ENCODE results near the gene FAM216A. TPM values are rescaled to one million over a fixed set of nuclear protein-coding genes. Genes with fewer than 3 reads are reported as not detected.

FAM216A gene
- total and polyA plus RNA-seq, 5 donors from 2014 or later: 3.1 to 9.8 (median 4.3) TPM

DNA sequence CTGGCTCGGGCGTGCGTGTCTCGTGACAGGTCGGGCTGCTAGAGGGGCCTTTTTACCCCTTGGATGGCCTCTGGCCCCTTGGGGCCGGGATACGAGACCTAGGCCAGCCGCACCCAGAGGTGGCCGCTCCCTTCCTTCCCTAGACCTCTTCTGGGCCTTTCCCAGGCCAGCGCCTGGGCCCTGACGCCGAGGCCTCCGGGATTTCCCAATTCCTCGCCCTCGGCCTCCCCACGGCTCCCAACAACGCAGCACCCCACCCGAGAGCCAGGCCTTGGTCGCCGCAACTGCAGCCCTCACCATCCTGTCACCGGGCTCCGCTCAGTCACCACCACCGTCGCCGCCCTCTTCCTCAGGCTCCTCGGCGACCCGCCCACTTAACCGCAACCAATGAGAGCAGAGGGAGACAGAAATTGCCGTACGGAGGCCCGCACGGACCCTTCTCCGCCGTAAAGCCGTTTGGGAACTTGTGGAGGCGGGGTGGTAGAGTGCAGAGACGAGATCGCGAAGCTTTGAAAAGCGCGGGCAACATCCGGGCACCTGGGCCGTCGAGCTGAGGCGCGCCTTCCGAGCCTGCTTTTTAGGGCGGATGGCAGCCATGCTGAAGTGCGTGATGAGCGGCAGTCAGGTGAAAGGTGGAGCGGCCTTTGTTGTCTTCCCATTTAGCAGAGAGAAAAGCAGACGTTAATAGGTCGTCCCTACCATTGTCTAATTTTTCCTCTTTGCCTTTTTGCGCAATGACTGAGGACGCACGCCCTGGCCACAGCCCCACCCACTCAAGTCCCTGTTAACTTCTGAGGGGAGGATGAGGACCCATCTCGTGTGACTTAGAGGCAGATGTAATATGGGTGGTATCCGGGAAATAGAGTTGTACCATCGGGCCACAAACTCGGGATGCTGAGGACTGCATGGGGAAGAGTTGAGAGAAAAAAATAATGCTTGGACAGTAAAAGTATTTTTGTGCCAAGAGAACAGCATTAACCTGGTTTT lies 33.4 kb downstream of the FAM216A start, which contains the start of the genes RAD9B and VPS29:
Gene RAD9B (plus strand): TSS at position 580 of the 987 bp plus-strand sequence. CDS start 7 bp downstream, at position 587.
Gene VPS29 (minus strand): TSS at position 360 of the 987 bp plus-strand sequence. CDS start 60 bp downstream, at position 300.
- Mint-ChIP-seq H3K9me3 (no peaks in the 10 kb centered on the region), H3K27ac (peak within 1 kb of the TSS; percentile 95 to 99 (median 99)), H3K4me1 (peaks cover 19 to 45% (median 28%) of the 10 kb centered on the region in 4 donors), H3K4me3 (peak within 1 kb of the TSS; percentile 93 to 99 (median 97)), H3K27me3 (peaks cover 7% of the 10 kb centered on the region), H3K36me3 (peaks cover 6% of the 10 kb centered on the region)
- Histone ChIP-seq H3K27ac (ENCODE audit: insufficient read depth, low read length, poor library complexity, severe bottlenecking) (peak within 1 kb of the TSS; percentile 92), H3K4me1 (ENCODE audit: control insufficient read depth, insufficient read depth, low read length, poor library complexity, severe bottlenecking) (peaks cover 26% of the 10 kb centered on the region), H3K9me3 (ENCODE audit: control insufficient read depth in 2 of 2, low read length in 2 of 2) (no peaks in the 10 kb centered on the region), H3K27me3 (ENCODE audit: control insufficient read depth, insufficient read depth, low read length) (no peaks in the 10 kb centered on the region), H3K36me3 (ENCODE audit: control insufficient read depth, insufficient read depth, low read length) (peaks cover 5% of the 10 kb centered on the region), H3K4me3 (ENCODE audit: low read depth, low read length) (peak within 1 kb of the TSS; percentile 95)
- ATAC-seq (ENCODE audit: low read depth in 2 of 2) (peak; percentile 96 to 97), DNase-seq (peak; percentile 98 to 100 (median 99))

DNA sequence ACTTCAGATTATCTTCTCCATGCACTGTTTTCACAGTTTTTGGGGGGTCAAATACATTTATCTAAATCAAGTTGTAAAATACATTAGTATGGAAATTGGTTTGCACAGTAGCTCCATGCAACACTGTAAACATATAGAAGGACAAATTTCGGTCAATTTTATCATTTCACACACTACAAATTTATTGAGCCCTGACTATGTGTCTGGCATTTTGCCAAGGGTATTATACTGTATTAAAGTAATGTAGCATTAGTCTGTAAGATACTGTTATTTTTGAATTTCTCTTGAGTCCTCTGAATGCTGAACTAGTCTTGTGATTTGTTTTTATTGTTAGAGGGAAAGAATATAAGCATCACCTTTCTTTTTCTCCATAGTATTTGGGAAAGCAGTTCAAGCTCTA lies 34.8 kb downstream of the FAM216A start:
- H3K27me3 ChIP-seq (ENCODE audit: control insufficient read depth, insufficient read depth, low read length): no peaks in the 10 kb centered on the region
- Mint-ChIP-seq H3K9me3 (no peaks in the 10 kb centered on the region), H3K36me3 (peaks cover 6% of the 10 kb centered on the region), H3K27ac (peak overlapping the region in 2 of 3 donors; percentile 36 to 83), H3K27me3 (peaks cover 7% of the 10 kb centered on the region), H3K4me1 (peaks cover 19 to 40% (median 27%) of the 10 kb centered on the region in 4 donors), H3K4me3 (peak overlapping the region in 3 of 4 donors; percentile 44 to 93 (median 80))
- no peak overlapping the region for H3K27ac ChIP-seq (ENCODE audit: insufficient read depth, low read length, poor library complexity, severe bottlenecking)
- H3K4me3 ChIP-seq (ENCODE audit: low read depth, low read length): no peak overlapping the region
- H3K9me3 ChIP-seq (ENCODE audit: control insufficient read depth in 2 of 2, low read length in 2 of 2): no peaks in the 10 kb centered on the region
- DNase-seq: no peak
- no peaks in the 10 kb centered on the region for H3K36me3 ChIP-seq (ENCODE audit: control insufficient read depth, insufficient read depth, low read length)
- no peak for ATAC-seq (ENCODE audit: low read depth in 2 of 2)
- peaks cover 26% of the 10 kb centered on the region for H3K4me1 ChIP-seq (ENCODE audit: control insufficient read depth, insufficient read depth, low read length, poor library complexity, severe bottlenecking)

DNA sequence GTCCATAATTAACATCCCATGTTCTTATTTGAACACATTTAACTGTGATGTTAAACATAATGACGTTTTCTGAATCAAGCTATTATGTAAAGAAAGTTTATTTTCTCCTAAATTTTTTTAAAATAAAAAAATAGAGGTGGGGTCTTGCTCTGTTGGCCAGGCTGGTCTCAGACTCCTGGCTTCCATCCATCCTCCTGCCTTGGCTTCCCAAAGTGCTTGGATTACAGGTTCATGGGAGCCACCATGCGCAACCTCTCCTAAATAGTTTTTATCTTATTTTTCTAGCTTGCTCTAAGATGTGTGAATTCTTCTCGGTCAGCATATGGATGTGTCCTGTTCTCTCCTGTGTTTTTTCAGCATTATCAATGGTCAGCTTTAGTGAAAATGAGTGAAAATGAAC lies 36.7 kb downstream of the FAM216A start:
- Histone ChIP-seq H3K27me3 (ENCODE audit: control insufficient read depth, insufficient read depth, low read length) (no peaks in the 10 kb centered on the region), H3K36me3 (ENCODE audit: control insufficient read depth, insufficient read depth, low read length) (no peaks in the 10 kb centered on the region), H3K9me3 (ENCODE audit: control insufficient read depth in 2 of 2, low read length in 2 of 2) (no peaks in the 10 kb centered on the region), H3K27ac (ENCODE audit: insufficient read depth, low read length, poor library complexity, severe bottlenecking) (no peak overlapping the region), H3K4me3 (ENCODE audit: low read depth, low read length) (no peak overlapping the region), H3K4me1 (ENCODE audit: control insufficient read depth, insufficient read depth, low read length, poor library complexity, severe bottlenecking) (peaks cover 13% of the 10 kb centered on the region)
- DNase-seq: no peak
- no peak overlapping the region for H3K4me3 Mint-ChIP-seq
- H3K27ac Mint-ChIP-seq: no peak overlapping the region
- peaks cover 10 to 24% (median 15%) of the 10 kb centered on the region in 4 donors for H3K4me1 Mint-ChIP-seq
- ATAC-seq (ENCODE audit: low read depth in 2 of 2): no peak
- H3K27me3 Mint-ChIP-seq: peaks cover 7% of the 10 kb centered on the region
- no peaks in the 10 kb centered on the region for H3K36me3 Mint-ChIP-seq
- no peaks in the 10 kb centered on the region for H3K9me3 Mint-ChIP-seq

DNA sequence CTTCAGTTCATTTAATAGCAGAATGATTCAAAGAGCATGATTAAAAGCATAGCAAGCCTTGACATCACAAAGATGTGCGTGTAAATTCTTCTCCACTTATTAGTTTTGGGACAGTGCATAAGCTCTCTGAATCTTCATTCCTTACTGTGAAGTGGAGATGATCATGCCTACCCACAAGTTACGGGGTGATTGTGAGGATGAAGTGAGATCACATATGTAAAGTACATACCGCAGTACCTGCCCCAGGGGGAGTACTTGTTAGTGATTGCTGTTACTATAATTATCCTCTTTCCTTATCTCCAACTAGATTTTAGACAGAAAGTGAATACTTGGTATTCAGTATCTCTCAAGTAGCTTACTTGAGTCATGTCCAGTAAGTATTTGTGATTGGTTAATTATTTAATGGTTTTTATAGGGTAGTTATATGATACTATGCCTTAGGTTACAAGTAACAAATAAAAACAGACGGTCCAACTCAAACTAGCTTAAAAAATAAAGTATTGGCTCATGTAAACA lies 39.5 kb downstream of the FAM216A start:
- Mint-ChIP-seq H3K27ac (no peak overlapping the region), H3K4me1 (peaks cover 0 to 6% (median 1%) of the 10 kb centered on the region in 4 donors), H3K27me3 (peaks cover 4% of the 10 kb centered on the region), H3K36me3 (no peaks in the 10 kb centered on the region), H3K4me3 (no peak overlapping the region), H3K9me3 (no peaks in the 10 kb centered on the region)
- Histone ChIP-seq H3K27ac (ENCODE audit: insufficient read depth, low read length, poor library complexity, severe bottlenecking) (no peak overlapping the region), H3K4me1 (ENCODE audit: control insufficient read depth, insufficient read depth, low read length, poor library complexity, severe bottlenecking) (no peaks in the 10 kb centered on the region), H3K9me3 (ENCODE audit: control insufficient read depth in 2 of 2, low read length in 2 of 2) (no peaks in the 10 kb centered on the region), H3K36me3 (ENCODE audit: control insufficient read depth, insufficient read depth, low read length) (no peaks in the 10 kb centered on the region), H3K4me3 (ENCODE audit: low read depth, low read length) (no peak overlapping the region), H3K27me3 (ENCODE audit: control insufficient read depth, insufficient read depth, low read length) (peaks cover 3% of the 10 kb centered on the region)
- no peak for DNase-seq
- no peak for ATAC-seq (ENCODE audit: low read depth in 2 of 2)

DNA sequence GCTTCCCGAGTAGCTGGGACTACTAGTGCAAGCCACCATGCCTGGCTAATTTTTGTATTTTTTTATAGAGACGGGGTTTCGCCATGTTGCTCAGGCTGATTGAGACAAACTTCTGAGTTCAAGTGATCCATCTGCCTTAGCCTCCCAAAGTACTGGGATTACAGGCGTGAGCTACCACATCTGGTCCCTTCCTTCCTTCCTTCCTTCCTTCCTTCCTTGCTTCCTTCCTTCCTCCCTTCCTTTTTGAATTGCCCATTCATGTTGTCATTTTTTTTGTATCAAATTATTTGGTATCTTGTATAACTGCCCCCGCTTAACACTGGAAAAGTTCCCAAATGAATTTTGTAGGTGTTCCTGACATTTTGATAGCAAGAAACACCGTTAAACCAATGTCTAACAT lies 45.2 kb downstream of the FAM216A start:
- Mint-ChIP-seq H3K36me3 (no peaks in the 10 kb centered on the region), H3K27me3 (peaks cover 4% of the 10 kb centered on the region), H3K27ac (no peak overlapping the region)

DNA sequence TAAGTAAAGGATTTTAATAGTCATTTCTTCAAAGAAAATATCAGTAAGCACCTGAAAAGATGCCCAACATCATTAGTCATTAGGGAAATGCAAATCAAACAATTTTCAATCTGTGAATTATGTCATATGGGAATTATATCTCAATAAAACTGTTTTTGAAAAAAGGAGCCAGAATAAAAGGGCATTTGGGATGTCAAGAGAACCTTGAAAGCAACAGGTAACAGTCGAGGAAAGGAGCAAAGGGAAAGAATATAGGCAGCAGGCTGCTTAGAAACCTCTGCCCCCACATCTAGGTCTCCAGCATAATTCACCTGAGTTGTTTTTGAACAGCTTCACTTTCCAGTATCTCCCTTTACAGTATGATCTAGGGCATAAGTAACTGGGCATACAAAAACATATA lies 45.7 kb downstream of the FAM216A start:
- H3K27ac ChIP-seq (ENCODE audit: insufficient read depth, low read length, poor library complexity, severe bottlenecking): no peak overlapping the region
- Mint-ChIP-seq H3K4me1 (peaks cover 0 to 11% (median 2%) of the 10 kb centered on the region in 4 donors), H3K27ac (peak overlapping the region in 1 of 3 donors; percentile 35), H3K9me3 (no peaks in the 10 kb centered on the region), H3K4me3 (no peak overlapping the region), H3K36me3 (no peaks in the 10 kb centered on the region), H3K27me3 (peaks cover 4% of the 10 kb centered on the region)
- ATAC-seq (ENCODE audit: low read depth in 2 of 2) (no peak), DNase-seq (no peak)
- H3K4me1 ChIP-seq (ENCODE audit: control insufficient read depth, insufficient read depth, low read length, poor library complexity, severe bottlenecking): no peaks in the 10 kb centered on the region
- no peak overlapping the region for H3K4me3 ChIP-seq (ENCODE audit: low read depth, low read length)
- H3K27me3 ChIP-seq (ENCODE audit: control insufficient read depth, insufficient read depth, low read length): peaks cover 3% of the 10 kb centered on the region
- no peaks in the 10 kb centered on the region for H3K9me3 ChIP-seq (ENCODE audit: control insufficient read depth in 2 of 2, low read length in 2 of 2)
- H3K36me3 ChIP-seq (ENCODE audit: control insufficient read depth, insufficient read depth, low read length): no peaks in the 10 kb centered on the region

More for the DNA sequence above, 45.2 kb downstream of the FAM216A start:
- Histone ChIP-seq H3K27ac (ENCODE audit: insufficient read depth, low read length, poor library complexity, severe bottlenecking) (no peak overlapping the region), H3K4me3 (ENCODE audit: low read depth, low read length) (no peak overlapping the region), H3K27me3 (ENCODE audit: control insufficient read depth, insufficient read depth, low read length) (peaks cover 3% of the 10 kb centered on the region), H3K36me3 (ENCODE audit: control insufficient read depth, insufficient read depth, low read length) (no peaks in the 10 kb centered on the region), H3K9me3 (ENCODE audit: control insufficient read depth in 2 of 2, low read length in 2 of 2) (no peaks in the 10 kb centered on the region), H3K4me1 (ENCODE audit: control insufficient read depth, insufficient read depth, low read length, poor library complexity, severe bottlenecking) (no peaks in the 10 kb centered on the region)
- no peak overlapping the region for H3K4me3 Mint-ChIP-seq
- H3K9me3 Mint-ChIP-seq: no peaks in the 10 kb centered on the region
- peaks cover 0 to 11% (median 2%) of the 10 kb centered on the region in 4 donors for H3K4me1 Mint-ChIP-seq
- DNase-seq: no peak
- ATAC-seq (ENCODE audit: low read depth in 2 of 2): no peak

DNA sequence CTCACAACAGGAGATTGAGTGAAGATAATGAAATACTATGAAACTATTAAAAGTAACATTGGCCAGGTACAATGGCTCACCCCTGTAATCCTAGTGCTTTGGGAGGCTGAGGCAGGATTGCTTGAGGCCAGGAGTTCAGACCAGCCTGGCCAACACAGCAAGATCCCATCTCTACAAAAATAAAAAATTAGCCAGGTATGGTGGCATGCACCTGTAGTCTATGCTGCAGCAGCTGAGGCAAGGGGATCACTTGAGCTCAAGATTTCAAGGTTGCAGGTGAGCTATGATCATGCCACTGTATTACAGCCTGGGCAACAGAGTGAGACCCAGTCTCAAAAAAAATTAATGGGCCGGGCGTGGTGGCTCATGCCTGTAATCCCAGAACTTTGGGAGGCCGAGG lies 48.4 kb downstream of the FAM216A start:
- Histone ChIP-seq H3K27ac (ENCODE audit: insufficient read depth, low read length, poor library complexity, severe bottlenecking) (no peak overlapping the region), H3K36me3 (ENCODE audit: control insufficient read depth, insufficient read depth, low read length) (no peaks in the 10 kb centered on the region), H3K27me3 (ENCODE audit: control insufficient read depth, insufficient read depth, low read length) (no peaks in the 10 kb centered on the region), H3K4me1 (ENCODE audit: control insufficient read depth, insufficient read depth, low read length, poor library complexity, severe bottlenecking) (peaks cover 8% of the 10 kb centered on the region), H3K4me3 (ENCODE audit: low read depth, low read length) (no peak overlapping the region), H3K9me3 (ENCODE audit: control insufficient read depth in 2 of 2, low read length in 2 of 2) (no peaks in the 10 kb centered on the region)
- Mint-ChIP-seq H3K27me3 (no peaks in the 10 kb centered on the region), H3K9me3 (no peaks in the 10 kb centered on the region), H3K4me3 (no peak overlapping the region), H3K4me1 (peaks cover 2 to 13% (median 9%) of the 10 kb centered on the region in 4 donors), H3K27ac (no peak overlapping the region), H3K36me3 (no peaks in the 10 kb centered on the region)
- no peak for DNase-seq
- no peak for ATAC-seq (ENCODE audit: low read depth in 2 of 2)

Data from CD4-positive, CD25-positive, alpha-beta regulatory T cell (primary cell).